ENCODE data around the gene CNKSR1. TPM values are rescaled to one million over a fixed set of nuclear protein-coding genes. Genes with fewer than 3 reads are reported as not detected.
A peak's percentile ranks its signal among the peaks of the same experiment; 100 is the strongest.

CNKSR1 gene
- total and polyA plus RNA-seq, 2 of the 13 experiments (the other 11 are each of a cell fraction or from before 2014, with no cell fraction given) = 3.4 to 8.9 TPM

DNA sequence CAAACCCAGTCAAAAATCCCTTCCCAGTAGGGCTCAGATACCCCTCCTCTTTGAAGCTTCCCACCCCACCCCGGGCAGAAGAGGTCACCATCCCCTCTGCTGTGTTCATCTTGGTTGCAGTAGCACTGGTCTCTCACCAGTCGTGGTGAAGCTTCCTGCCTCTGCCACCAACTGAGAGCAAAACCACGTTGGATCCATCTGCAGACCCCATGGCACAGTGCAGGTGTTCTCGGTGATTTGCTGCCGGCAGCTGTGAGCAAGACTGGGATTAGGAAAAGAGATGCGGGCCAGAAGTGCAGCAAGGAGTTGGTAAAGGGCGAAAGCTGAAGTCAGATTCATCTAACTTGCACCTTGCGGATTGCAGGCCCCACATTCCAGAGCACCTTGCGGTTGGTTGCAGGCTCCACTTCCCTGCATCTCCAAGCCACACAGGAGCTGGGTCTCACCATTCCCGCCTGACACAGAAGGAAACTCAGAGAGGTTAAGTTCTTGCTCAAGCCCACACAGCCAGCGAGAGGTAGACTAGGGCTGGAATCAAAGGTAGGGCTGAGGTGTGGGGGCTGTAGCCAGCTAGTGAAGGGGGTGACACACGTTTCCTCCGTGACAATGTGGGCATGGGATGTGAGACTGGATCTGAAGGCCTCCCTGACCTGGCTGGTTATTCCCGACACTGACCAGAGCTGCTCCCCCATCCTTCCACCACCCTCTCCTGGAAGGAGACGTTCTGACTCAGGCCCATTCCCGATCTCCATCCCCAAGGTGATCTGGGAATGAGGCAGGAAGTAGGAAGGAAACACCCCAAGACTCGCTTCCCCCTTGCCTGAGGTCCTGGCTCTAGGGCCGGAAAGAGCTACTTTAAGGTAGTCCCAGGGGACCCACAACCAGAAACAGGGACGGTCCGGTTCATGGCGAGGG is 21.7 kb upstream of the CNKSR1 start:
- Histone ChIP-seq H4K20me1 (ENCODE audit: insufficient read depth, low read length) (no peaks in the 10 kb centered on the region), H3K27ac (ENCODE audit: extremely low read length, insufficient read depth, low read length) (no peak overlapping the region), H2AFZ (ENCODE audit: low read length) (no peak overlapping the region), H3K79me2 (ENCODE audit: insufficient read depth, low read length) (no peaks in the 10 kb centered on the region), H3K9ac (ENCODE audit: insufficient read depth, low read depth, low read length) (no peak overlapping the region), H3K9me3 (ENCODE audit: low read length) (no peaks in the 10 kb centered on the region), H3K36me3 (replicated peaks in 1 of 2; ENCODE audit: control insufficient read depth in 1 of 2, insufficient read depth in 2 of 2, low read length in 2 of 2) (no peaks in the 10 kb centered on the region), H3K4me3 (replicated peaks in 1 of 3; ENCODE audit: insufficient read depth in 1 of 3, low read depth in 2 of 3, low read length in 3 of 3) (no peak overlapping the region), H3K27me3 (ENCODE audit: control insufficient read depth in 1 of 2, insufficient read depth in 2 of 2, low read length in 2 of 2) (peaks cover 10 to 51% of the 10 kb centered on the region in 2 experiments; a peak in 3 of 5 replicates), H3K4me2 (ENCODE audit: low read depth, low read length) (no peak overlapping the region), H3K4me1 (ENCODE audit: insufficient read depth, low read length) (peaks cover 10% of the 10 kb centered on the region)
- intact Hi-C loops (cut with micrococcal nuclease; ENCODE audit: unreplicated experiment) (no loop called here), in situ Hi-C loops (cut with HindIII; ENCODE audit: extremely low pct_ligation_motif_present, low pct_unique_long_range_greater_than_20kb) (loop anchor here (10.0 kb wide), 1 partner anchor 51 kb away; no protein-coding TSS in a partner anchor)
- CTCF ChIA-PET (ENCODE audit: low intra/inter-chr PET ratio, low total read pairs) = no interaction called here
- FAIRE-seq (no peak), DNase-seq (ENCODE audit: low spot score) (no peak), ATAC-seq (no peak)
- POLR2A ChIA-PET = interaction anchor here (0.6 kb wide), 1 partner anchor 79 kb away, joined by 3 read pairs; no protein-coding TSS in a partner anchor
- no TSS peak for BruUV-seq (replicated peaks)
- 26% methylated on average over 19 of the region's 21 CpGs for WGBS (ENCODE audit: low lambda C conversion rate)
- no peak for TF ChIP-seq ZNF138 (CRISPR knock-in tag; IDR thresholded peaks at IDR 0.05; ENCODE audit: low read depth)
- peak; percentile 83 for TF ChIP-seq ZNF768 (CRISPR knock-in tag; IDR thresholded peaks at IDR 0.05)
- TF ChIP-seq HOXA9 (CRISPR knock-in tag; IDR thresholded peaks at IDR 0.05; ENCODE audit: borderline replicate concordance) = no peak
- TF ChIP-seq, protein P1, sequence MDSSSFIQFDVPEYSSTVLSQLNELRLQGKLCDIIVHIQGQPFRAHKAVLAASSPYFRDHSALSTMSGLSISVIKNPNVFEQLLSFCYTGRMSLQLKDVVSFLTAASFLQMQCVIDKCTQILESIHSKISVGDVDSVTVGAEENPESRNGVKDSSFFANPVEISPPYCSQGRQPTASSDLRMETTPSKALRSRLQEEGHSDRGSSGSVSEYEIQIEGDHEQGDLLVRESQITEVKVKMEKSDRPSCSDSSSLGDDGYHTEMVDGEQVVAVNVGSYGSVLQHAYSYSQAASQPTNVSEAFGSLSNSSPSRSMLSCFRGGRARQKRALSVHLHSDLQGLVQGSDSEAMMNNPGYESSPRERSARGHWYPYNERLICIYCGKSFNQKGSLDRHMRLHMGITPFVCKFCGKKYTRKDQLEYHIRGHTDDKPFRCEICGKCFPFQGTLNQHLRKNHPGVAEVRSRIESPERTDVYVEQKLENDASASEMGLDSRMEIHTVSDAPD (CRISPR knock-in tag; IDR thresholded peaks at IDR 0.05) = no peak
- TF ChIP-seq ZNF160 (CRISPR knock-in tag; IDR thresholded peaks at IDR 0.05) = no peak
- no peak for TF ChIP-seq ESRRA (CRISPR knock-in tag; IDR thresholded peaks at IDR 0.05; ENCODE audit: low read depth)
- TF ChIP-seq NFYC (CRISPR knock-in tag; IDR thresholded peaks at IDR 0.05) = no peak

All from HepG2 (cell line).